GM19463 (cell line): ENCODE results near the gene ZSWIM6.
"Not testable (repeated sequence)": the region's sequence is repeated elsewhere in the genome, so short reads cannot be mapped to it uniquely, and the experiment has no call there.

Experiments
- ATAC-seq: cut with Tn5 transposase; IDR thresholded peaks from one replicate; pipeline ENCODE4 v1.9.1; 2021; ENCODE audit warnings: mild to moderate bottlenecking, moderate library complexity; ENCODE audit not compliant: unreplicated experiment

Gene ZSWIM6

GRCh38 chr5:61402970-61403900 is 71.2 kb downstream of the ZSWIM6 start:
- ATAC-seq: no peak

- no peak for ATAC-seq
These were observed 73.6 kb downstream of the ZSWIM6 start for GRCh38 chr5:61405511-61406295.

GRCh38 chr5:61406497-61406896 is 74.4 kb downstream of the ZSWIM6 start:
- ATAC-seq: not testable (repeated sequence)

DNA sequence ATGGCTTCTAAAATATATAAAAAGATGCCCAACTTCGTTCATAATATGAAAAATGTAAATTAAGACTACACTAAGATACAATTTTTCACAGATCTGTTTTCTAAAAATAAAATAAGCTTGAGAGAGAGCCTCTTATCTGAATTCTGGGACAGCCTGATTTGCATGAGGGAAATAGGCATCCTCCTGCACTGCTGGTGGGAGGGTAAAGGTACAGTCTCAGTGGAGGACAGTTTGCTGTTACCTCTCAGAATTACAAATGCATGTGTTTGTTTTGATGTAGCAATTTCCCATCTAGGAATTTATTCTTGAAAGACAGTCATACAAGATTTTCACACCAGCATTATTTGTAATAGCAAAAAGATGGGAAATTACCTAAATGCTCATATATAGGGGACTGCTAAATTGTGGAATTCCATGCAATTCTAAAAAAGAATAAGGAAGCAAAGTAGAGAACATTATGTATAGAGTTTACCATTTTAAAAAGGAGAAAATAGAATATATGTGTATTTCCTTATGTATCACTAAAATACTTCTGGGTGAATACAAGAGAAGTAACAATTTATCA is 75.7 kb downstream of the ZSWIM6 start:
- ATAC-seq: no peak

- ATAC-seq: peak; percentile 100
These were observed 76.6 kb downstream of the ZSWIM6 start for GRCh38 chr5:61408476-61409168.

DNA sequence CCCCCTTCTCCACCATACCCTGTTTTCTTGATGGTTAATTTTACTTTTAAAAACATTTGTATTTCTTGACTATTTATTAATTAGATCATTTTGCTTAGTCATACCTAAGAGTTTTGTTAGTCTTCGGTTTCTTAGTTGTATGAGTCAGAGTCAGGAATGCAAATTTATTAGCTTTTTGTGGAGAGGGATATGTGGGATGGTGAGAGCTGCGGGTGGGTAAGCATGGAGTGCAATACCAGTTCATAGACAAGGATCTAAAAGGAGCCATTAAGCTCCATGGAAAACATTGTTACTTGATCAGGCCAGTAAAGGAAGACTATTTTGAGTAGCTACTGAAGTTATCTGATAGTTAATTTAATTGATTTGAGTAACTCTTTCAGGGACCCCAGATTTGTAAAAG is 77.5 kb downstream of the ZSWIM6 start:
- ATAC-seq: no peak

DNA sequence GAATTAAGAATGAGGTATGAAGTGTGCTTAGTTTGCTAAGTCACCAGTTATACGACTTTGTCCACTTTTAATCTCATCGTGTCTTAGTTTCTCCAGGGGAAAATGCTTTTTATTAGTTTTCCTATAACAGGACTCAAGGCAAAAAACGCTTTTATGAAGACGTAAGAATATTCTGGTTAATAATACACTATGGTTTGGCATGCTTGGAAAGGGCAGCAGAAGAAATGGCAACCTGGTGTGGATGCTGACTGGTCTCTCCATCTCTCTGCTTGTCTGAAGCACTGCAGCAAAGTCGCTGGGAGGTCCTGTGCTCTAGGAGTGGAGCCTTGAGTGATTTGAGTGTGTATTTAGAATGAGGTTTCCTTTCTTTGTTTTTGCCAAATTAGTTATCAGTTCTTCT is 78.8 kb downstream of the ZSWIM6 start:
- ATAC-seq: no peak

GRCh38 chr5:61412361-61412760 is 80.3 kb downstream of the ZSWIM6 start:
- ATAC-seq: no peak

DNA sequence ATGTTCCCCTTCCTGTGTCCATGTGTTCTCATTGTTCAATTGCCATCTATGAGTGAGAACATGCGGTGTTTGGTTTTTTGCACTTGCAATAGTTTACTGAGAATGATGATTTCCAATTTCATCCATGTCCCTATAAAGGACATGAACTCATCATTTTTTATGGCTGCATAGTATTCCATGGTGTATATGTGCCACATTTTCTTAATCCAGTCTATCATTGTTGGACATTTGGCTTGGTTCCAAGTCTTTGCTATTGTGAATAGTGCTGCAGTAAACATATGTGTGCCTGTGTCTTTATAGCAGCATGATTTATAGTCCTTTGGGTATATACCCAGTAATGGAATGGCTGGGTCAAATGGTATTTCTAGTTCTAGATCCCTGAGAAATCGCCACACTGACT is 81.1 kb downstream of the ZSWIM6 start:
- ATAC-seq: not testable (repeated sequence)

DNA sequence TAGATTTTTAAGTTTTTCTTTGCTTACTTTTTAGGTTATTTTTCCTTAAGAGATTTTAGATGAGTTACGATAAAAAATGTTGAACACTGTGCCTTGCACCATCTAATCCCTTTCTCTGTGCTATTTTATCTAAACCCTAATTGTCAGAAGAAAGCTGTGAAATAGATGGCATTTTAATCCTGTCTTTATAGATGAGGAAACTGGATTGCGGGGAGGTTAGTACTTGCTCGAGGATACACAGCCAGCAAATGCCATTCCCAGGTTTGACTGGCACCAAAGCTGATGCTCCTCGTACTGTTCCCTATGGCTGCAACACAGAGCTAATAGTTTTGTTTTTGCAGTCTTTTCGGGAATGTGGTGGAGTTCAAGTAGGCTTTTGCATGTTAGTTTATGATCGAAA is 82.7 kb downstream of the ZSWIM6 start:
- no peak for ATAC-seq

DNA sequence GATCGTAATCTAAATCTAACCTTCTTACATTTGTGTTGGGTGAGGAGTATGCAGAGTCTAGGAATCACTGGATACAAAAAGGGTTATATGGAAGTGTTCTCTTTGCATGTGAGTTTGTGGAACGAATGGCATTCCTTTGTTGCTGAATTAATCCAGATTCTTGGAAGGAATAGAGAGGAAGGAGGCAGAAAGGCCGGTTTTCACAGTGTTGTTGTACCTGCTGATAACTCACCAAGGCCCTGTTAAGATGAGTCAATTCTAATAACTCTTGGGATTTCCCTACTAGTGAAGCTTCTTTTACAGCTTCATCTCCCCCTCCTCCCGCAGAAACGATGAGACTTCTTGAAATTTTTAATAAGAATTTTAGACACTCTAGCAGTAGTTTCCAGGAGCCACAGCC is 84.0 kb downstream of the ZSWIM6 start:
- ATAC-seq: no peak

- ATAC-seq: no peak
These were observed 84.4 kb downstream of the ZSWIM6 start for GRCh38 chr5:61416420-61416819.

- ATAC-seq: no peak
These were observed 85.3 kb downstream of the ZSWIM6 start for GRCh38 chr5:61417340-61417739.

DNA sequence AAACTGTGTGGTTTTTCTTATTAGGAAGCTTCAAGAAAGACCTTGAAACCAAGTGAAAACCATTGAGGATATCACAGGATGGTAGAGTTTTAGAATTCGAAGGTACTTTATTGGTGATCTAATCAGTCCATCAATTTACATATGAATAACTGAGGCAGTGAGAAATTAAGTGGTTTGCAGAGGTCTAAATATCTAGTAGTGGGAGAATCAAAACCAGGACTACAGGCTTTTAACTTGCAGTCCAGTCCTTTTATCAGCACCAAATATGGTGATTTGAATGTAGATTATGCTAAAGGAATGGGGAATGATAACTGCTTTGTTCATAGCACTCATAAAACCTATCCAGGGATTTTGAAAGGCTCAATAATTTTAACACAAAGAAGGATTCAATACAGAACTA is 85.8 kb downstream of the ZSWIM6 start:
- no peak for ATAC-seq

GRCh38 chr5:61419106-61419505 is 87.0 kb downstream of the ZSWIM6 start:
- no peak for ATAC-seq

DNA sequence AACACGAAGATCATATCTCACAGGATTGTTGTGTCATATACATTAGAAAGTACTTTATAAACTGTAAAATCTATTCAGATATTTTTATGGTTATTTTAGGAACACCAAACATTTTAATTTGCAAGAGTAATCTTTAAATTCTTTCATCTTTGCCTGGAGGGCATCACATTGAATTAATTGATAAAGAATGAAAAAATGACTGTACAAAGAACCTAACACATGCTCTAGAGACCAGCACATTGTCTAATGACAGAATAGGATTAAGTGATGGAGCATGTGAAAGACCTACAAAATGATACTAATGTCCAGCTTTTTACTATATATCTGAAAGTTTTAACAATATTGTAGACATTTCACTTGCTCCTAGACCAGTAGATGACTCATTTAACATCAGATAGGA is 88.0 kb downstream of the ZSWIM6 start:
- ATAC-seq: no peak

- ATAC-seq: not testable (repeated sequence)
These were observed 89.2 kb downstream of the ZSWIM6 start for GRCh38 chr5:61421262-61421661.

DNA sequence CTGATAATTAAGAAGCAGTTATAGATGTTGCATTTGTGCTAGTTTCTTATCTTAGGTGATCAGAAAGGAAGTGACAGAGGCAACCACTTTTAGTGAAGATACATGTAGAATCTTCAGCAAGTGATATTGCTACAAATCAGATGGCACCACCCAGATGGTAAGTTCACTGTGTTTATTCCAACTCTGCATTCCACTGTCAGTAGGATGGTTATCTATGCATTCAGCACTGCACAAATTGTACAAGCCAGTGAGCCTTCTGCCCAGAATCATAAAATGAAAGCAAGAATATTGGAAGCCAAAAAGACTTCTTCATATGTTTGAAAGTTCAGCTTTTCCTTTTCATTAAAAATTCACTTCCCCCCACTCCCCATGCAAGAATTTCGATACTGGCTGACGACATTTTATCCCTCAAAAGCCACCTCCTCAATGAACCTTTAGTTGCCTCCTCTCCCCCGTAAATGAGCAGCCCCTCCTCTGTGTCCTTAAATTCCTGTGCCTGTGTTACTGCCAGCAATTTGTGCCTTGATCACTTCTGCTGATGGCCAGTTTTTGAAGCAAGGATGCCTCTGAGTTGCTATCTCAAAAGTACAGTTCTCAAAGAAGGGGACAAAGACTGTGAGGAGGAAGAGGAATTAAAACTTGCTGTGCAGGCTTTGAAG is 91.6 kb downstream of the ZSWIM6 start:
- ATAC-seq: no peak

DNA sequence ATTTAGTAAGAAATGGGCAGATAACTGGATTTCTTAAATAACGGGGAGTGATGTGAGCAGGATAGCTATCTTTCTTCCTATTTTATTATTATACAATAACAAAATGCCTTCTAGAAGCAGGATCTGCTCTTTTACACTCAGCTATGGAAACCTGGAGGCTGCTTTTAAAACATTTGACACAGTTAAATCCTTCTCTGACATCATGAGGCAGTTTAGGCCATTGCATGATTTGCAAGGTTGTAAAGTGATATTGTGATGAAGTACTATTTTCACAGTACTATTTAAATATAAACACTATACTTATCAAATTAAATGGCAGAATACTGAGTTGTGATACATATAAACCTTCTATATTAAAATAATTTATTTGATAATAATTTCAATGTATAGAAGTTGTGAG is 93.9 kb downstream of the ZSWIM6 start:
- ATAC-seq: no peak

GRCh38 chr5:61429906-61430305 is 97.8 kb downstream of the ZSWIM6 start:
- no peak for ATAC-seq
